NCI-H1092 treated with DMSO at 0.1 percent for 48 hours (cell line): ENCODE data around the gene RPIA.
A peak's percentile ranks its signal among the peaks of the same experiment; 100 is the strongest.
"Not testable (repeated sequence)": the region's sequence is repeated elsewhere in the genome, so short reads cannot be mapped to it uniquely, and the experiment has no call there.

Experiments
- DNase-seq: peaks from one replicate; lab custom pipeline; 2025; lab: John Stamatoyannopoulos, UW

The RPIA gene

DNA sequence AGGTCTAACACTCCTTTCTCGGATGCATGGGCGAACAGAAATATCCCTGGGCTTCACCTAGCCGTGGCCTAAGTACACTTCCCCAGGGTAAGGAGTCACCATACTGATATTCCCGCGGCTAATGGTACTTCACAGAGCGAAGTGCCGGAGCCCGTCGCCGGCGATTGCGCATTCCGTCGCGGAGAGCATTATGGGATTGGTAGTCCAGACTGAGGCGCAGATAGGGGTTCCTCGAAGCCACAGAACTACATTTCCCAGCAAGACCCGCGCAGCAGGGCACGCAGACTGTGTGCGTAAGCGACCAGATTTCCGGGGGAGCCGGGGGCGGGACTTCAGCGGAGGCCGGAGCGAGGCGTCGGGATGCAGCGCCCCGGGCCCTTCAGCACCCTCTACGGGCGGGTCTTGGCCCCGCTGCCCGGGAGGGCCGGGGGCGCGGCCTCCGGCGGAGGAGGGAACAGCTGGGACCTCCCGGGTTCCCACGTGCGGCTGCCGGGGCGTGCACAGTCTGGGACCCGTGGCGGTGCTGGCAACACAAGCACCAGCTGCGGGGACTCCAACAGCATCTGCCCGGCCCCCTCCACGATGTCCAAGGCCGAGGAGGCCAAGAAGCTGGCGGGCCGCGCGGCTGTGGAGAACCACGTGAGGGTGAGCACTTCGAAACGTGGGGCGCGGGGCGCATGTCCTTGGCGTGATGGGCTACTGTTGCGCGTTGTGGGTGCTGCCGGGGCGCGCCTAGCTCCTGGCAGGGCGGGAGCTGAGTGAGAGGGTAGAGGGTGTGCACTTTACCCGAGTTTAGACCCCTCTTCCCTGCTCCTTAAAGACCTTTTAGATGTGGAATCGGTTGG is at the start of gene RPIA:
TSS of gene RPIA (plus strand) at position 335 of the 845 bp plus-strand sequence. CDS start at position 361, 26 bp downstream.
- DNase-seq, result peak; percentile 95

DNA sequence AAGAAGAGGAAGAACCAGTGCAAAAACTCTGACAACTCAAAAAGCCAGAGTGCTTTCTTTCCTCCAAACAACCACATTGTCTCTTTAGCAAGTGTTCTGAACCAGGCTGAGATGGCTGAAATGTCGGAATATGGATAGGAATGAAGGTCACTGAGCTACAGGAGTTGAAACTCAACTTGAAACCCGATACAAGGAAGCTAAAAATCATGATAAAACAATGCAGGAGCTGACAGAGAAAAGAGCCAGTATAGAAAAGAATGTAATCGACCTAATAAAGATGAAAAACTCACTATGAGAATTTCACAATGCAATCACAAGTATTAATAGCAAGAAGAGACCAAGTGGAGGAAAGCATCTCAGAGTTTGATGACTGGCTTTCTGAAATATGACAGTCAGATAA is 49.2 kb upstream of the RPIA start:
- DNase-seq, result no peak

DNA sequence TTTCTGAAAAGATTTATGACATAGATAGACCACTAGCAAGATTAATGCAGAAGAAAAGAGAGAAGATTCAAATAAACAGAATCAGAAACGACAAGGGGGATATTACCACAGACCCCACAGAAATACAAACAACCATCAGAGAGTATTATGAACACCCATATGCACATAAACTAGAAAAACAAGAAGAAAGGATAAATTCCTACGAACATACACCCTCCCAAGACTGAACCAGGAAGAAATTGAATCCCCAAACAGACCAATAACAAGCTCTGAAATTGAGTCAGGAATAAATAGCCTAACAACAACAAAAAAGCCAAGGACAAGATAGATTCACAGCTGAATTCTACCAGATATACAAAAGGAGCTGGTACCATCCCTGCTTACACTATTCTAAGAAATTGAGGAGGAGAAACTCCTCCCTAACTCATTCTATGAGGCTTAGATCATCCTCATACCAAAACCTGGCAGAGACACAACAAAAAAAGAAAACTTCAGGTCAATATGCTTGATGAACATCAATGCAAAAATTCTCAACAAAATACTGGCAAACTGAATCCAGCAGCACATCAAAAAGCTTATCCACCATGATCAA is 46.1 kb upstream of the RPIA start:
- not testable (repeated sequence) for DNase-seq

DNA sequence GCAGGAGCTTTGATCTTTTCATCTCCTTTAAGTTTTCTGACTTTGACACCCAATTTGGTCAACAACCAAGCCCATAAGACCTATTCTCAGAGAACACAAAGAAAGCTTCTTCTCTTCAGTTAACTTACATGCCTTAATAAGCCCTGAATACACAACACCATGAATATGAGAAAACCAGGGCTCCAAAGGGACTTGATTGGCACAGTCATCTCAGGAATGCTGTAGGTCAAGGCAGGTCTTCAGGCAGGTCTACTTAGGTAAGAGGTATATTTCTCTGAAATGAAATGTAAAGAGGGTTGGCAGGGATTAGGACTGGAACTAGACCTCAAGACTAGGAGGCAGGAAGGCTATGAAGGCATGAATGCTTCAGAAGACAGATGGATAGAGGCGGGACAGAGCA is 39.8 kb upstream of the RPIA start:
- DNase-seq, result no peak

DNA sequence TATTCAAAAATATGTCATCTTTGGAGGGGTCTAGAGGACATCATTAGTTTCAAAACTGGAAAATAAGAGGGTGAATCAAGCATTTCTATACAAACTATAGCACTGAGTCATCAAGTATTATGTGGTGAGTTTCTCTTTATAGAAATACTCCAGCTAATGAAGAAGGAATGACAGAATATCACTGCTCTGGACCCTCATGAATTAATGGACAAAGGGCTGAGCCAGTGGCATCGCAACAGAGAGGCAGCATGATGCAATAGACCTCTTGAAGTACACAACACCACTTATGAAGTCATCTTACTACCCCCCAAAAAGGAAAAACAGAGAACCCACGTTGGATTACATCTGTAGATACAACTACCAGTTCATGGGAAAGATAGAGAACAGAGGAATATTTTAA is 36.8 kb upstream of the RPIA start:
- DNase-seq, result no peak

DNA sequence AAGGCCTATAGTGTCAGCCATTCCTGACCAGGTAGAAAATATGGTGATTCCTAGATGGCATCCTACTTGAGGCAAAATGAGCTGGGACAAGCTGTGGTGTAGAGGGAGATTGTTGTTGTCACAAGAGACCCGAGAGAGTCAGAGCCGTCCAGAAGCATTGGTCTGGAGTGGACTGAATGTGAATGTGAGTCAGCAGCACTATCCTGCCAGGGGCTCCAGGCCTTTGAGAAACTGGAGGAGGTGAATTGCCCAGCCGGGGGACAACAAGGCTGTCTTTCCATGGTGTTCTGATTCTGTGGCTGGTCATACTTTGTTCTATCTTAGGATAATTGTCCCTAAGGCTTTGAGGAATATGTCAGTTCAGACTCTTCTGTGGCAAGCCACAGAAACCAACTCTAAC is 34.8 kb upstream of the RPIA start:
- no peak for DNase-seq

DNA sequence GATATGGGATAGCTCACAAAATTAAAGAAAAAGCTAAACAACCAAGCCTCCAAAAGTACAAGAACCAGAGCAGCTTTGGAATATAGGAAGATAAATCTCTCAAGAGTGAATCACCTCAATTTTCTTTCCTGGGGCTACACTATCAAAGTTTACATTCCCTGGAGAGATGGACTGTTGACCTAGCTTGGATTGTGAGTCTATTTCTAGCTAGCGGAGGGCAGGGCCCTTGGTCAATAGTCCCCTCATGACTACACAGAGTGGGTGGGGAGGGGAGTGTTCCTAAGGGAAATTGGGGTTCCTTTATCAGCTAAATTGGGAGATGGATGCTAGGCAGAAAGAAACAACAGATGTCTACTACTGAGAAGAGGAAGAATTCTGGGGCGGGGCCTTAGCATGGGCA is 34.3 kb upstream of the RPIA start:
- DNase-seq, result no peak

DNA sequence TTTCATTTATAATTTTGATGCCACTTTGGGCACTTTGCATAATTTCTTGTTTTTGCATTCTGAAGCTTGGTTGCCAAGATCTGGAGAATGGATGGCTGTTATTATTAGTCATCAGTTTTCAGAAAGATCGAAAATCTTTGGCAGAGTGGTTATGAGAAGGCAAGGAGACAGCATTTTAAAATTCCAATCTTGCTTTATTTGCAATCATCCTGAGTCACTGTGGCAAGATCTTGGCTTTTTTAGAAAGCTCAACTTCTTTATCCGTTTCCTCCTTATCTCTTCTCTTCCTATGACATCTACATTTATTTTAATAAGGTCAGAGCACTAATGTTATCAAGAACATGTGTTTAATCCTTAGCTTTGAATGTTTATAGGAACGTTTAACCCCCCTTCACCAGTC is 33.1 kb upstream of the RPIA start:
- DNase-seq, result no peak

DNA sequence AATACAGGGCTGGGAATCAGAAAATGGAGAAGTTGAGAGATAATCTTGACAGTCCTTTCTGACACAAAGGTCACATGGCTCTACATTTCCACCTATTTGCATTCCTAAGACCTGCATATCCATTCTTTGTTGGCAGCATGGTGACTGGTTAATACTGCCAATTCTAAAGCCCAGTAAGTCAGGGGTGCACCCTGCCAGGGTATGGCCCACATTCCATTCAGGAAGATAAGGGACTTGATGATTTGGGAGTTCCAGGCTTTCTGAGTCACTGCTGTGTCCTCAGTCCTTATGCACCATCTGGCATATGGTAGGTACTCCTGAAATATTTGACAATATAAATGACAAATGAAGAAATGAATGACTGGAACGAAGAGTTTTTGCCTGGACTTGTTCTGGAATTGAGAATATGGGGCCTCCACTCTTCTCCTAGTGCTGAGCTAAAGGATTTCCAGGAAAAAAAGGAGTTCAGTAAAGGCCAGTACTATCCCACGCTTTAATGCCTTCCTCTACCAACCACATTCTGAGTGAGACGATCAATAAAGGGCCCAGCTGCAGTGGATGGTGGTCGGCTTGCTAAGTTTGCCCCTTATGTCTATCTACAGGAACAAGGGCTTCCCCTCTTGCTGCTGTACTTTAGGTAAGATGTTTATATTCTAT is 32.5 kb upstream of the RPIA start:
- DNase-seq, result no peak

DNA sequence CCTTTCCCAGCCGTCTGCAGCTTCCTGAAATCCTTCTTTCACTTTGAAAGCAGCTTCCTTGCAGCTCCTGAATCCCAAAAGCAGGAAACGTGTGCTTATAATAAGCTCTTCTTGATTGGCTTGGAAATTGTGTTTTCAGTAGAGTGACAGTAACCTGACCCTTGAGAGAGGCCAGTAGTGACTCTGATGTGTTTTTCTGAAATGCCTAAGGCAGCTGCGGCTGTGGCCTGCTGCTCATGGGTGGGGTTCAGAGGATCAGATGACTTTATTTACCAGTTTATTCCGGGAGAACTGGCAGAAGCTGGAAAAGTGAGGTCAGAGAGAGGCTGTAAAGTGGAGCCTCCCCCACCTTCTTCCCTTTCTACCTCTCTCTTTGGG is 31.9 kb upstream of the RPIA start:
- DNase-seq, result no peak

DNA sequence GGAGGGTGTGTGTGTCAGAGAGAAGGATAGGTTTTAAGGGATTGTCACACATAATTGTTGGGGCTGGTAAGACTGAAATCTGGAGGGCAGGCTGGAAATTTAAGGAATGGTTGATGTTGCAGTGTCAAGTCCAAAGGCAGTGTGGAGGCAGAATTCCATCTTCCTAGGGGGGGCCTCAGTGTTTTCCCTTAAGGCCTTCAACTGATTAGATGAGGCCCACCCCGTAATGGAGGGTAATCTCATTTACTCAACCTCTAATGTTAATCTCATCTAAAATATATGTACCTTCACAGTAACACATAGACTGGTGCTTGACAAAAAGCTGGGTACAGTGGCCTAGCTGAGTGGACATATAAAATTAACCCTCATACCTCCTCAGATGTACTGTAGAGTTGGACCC is 30.9 kb upstream of the RPIA start:
- DNase-seq, result no peak

DNA sequence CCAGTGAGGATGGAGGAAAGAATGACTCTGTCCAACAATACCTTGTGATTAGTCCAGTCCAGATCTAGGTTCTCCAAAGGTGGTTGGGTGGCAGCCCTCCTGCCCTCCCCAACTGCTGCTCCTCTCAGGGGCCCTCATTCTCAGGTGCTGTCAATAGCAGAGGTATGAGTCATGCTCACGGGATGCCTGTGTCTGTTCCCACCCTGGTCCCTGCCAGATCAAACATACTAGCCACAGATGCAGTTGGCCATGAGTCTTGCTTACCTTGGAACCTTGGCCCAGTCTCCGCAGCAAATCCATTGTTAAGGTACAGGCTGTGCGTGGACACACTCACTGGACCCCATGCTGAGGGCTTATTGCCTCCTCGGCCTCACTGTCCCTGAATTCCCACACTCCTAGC is 24.9 kb upstream of the RPIA start:
- DNase-seq, result no peak

DNA sequence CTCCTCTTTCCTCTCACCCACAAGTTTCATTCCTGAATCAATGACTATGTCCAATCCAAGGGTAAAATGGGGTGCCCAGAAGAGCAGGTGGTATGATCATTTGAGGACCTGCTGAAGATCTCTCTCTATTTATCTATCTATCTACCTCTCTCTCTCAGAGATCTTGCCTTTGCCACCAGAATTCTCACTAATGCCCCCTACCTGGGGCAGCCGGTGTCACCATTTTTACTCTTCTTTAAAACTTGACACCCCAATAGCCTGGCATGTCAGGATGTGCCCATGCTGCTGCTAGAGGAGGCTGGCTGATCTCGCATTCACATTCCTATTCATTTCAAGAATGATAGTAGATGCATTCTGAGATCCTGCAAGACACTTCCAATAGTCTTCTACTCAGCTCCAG is 24.3 kb upstream of the RPIA start:
- DNase-seq, result no peak

DNA sequence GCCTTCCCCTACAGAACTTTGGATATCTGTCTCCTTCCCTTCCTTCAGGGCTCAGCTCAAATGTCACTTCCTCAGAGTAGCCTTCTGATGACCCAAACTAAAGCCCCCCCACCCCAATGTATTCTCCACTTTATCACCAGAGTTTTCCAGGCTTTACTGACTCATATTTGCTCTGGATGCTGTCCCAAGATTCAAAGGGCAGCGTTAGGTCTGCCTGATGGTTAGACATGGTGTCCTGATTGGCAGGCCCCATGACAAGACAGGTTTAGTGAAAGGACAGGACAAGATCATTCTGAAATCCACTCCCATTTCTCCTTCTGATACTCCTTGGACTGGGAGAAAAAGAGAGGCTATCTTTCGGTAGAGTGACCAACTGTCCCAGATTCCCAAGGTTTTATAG is 22.6 kb upstream of the RPIA start:
- DNase-seq, result no peak

DNA sequence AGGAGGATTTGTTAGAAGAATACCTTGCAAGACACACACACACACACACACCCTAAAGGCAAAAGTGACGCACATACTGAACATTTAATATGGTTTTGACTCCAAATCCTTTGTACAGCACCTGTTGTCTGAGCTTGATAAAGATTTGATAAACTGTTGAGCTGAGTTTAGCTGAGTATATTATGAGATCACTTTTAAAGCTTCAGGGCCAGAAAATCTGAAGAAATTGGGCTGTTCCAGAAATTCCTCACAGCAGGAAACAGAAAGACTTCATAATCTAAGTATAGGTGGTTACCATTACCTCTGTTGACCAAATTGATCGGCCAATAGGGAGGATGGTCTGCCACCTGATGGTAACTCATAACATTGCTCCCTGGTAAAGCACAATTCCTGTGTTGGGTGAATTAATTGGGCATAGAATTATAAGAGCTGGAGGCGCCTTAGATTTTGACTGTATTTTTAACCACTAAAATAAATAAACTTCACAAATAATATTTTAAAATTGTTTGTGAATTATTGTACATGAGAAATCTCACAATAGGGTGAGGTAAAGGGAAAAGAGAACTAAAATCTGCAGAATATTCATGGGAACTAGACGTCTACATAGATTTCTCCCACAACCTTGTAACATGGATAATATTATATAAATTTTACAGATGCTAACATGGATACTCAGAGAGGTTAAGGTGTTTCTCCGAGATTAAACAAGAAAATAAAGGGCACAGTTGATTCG is 21.8 kb upstream of the RPIA start:
- peak; percentile 38 for DNase-seq

DNA sequence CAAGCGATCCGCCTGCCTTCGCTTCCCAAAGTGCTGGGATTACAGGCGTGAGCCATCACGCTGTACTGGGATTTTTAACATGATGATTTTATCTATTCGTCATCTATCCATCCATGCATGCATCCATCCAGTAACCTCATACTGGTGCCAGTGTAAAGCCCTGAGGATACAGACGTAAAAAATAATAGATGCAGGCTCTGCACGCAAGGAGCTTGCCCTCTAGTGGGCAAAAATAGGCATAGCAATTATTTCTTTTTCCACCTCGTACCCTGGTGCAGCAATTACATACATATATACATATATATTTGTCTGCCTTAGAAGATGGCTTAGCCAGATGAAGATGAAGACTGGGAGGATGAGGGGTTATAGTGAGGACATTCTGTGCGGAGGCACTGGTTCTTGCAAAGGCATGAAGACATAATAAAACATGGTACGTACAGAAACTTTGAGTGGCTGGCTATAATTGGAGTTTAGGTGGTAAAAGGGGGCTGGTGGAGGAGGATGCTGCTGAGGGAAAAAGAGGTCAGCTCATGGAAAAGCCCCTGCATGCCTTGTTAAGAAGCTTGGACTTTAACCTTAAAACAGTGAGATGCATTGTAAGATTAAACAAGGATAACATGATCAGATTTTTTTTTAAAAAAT is 19.6 kb upstream of the RPIA start:
- peak; percentile 26 for DNase-seq

DNA sequence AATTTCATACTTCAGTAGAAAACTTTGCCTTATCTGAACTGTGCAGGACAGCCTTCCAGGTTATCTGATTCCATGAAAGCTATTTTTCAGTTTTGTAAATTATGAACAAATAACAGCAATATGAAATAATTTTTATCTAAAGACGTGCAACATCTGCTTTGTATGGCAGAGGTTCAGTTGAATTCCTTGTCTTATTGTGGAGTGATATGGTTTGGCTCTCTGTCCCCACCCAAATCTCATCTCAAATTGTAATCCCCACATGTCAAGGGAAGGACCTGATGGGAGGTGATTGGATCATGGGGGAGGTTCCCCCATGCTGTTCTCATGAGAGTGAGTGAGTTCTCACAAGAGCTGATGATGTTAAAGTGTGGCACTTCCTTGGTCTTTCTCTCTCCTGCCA is 18.1 kb upstream of the RPIA start:
- no peak for DNase-seq

DNA sequence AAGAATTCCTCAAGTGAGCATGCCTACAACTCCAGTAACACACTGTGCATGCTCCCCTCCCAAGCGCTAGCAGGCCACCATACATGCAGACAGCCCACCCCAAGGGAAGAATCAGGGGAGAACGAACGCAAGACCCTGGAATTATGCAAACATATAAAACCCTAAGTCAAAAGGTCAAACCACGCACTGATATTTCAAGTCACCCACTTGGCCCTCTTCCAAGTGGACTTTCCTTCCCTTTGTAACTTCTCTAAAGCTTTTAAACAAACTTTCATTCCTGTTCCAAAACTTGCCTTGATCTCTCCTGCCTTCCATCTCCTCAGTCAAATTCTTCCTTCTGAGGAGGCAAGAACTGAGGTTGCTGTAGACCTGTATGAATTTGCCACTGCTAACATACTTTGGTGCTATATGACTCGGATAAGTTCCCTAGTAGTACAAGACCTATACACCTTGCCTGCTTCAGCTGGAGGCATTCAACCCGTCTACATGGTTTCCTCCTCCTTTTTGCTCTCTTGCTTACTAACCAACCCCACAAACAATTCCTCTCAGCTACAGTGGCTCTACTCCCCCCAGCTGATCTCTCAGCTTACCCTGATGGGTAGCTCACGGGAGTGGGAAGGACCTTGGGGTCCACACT is 11.1 kb upstream of the RPIA start:
- no peak for DNase-seq

DNA sequence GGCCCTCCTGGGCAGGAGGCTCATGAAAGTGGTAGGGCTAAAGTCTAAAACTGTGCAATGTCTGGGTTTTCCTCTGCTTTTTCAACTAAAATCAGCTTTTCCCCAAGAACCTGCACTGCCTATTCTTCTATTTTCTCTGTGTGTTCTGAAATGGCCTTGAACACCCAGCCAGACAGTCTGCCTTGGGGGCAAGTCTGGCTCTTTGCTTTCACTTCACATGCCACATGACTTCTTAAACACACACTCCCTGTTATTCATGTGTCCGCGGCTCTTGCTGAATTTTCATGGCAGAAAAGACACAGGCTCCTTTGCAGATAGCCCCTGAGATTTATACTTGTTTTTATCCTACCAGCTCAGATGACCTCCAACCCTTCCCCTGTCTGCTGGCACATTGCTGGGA is 10.6 kb upstream of the RPIA start:
- no peak for DNase-seq

DNA sequence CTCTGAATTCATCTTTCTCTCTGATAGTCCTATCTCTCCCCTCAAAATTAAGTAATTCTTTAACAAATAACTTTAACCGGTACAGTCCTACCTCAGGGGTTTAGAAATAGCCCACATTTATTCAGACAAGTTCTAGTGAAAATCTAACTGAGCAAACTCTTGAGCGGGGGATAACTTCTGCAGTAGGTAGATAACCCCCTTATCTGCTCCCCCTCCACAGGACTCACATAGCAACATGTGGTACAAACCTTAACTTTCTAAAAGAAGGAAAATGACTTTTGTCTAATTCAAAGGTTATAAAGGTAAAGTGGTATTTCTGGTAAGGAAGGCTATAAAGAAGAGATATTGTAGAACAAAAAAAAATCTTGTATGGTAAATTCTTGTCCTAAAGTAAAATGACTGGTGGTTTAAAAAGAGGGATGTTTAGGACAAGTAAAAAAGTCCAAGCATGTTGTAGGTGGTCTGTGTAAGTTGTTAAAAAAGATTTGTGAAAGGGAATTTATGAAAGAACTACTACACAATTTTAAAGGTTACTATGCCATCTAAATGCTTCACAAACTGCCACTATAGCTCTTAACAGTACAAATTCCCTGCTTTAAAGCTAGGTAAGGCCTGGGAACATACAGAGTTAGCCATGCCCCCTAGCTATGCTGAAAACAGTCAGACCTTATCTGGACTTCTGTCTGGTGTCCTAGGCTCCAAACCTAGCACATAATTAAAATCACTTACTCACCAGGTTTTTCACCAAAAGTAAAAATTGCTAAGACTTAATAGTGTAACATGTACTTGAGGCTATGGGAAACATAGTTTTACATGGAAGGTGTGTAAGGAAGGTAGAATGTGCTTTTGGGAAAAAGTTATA is 8.1 kb upstream of the RPIA start:
- no peak for DNase-seq

DNA sequence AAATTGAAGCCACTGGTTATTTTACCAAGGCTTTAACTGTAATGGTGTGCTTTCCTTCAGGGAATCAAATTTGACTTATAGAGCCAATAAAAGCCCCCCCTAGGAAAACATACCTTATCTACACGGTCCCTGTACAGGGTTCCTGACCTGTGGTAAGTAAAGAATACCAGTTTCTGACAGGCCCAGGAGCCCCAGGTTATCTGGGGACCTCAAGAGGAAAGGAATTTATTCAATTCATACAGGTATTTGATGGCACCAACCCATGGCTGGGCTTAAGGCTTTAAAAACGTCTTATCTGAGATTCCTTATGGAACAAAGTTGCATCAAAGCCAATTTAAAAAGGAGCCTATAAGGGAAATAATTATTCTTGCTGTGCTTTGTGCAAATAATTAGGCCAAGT is 7.0 kb upstream of the RPIA start:
- no peak for DNase-seq
